Measurements from ENCODE around the gene RCCD1. TPM values are rescaled to one million over a fixed set of nuclear protein-coding genes. Genes with fewer than 3 reads are reported as not detected.

Gene RCCD1
- total and polyA plus RNA-seq, 2 of the 8 experiments (the other 6 are each of a cell fraction or from before 2014, with no cell fraction given): 9.9 to 18.8 TPM

- Histone ChIP-seq H2BK12ac (ENCODE audit: low read depth, low read length) (no peak overlapping the region), H3K4me1 (replicated peaks in 1 of 4; ENCODE audit: control insufficient read depth in 3 of 4, insufficient read depth in 4 of 4, low read length in 3 of 4) (no peaks in the 10 kb centered on the region), H4K20me1 (replicated peaks in 1 of 2; ENCODE audit: control insufficient read depth in 1 of 2, insufficient read depth in 2 of 2, low read length in 2 of 2) (peaks cover 2 to 4% of the 10 kb centered on the region in 2 experiments), H2BK20ac (ENCODE audit: low read length) (no peak overlapping the region), H3K23me2 (ENCODE audit: low read depth, low read length) (no peaks in the 10 kb centered on the region), H2BK120ac (replicated peaks; ENCODE audit: low read depth, low read length) (no peak overlapping the region), H3K18ac (ENCODE audit: extremely low read depth, low read length) (no peak overlapping the region), H4K8ac (ENCODE audit: extremely low read depth, insufficient read depth, low read length) (peak overlapping the region; percentile 14; the same call in 1 of the 2 replicates), H2BK5ac (ENCODE audit: low read depth, low read length) (no peak overlapping the region), H2BK15ac (ENCODE audit: low read length) (no peak overlapping the region), H2AFZ (ENCODE audit: low read length) (no peak overlapping the region), H4K5ac (ENCODE audit: insufficient read length, low read depth, low read length) (no peak overlapping the region), H3K79me2 (ENCODE audit: control insufficient read depth in 1 of 2, insufficient read depth in 2 of 2, low read length in 2 of 2) (no peaks in the 10 kb centered on the region), H3K14ac (ENCODE audit: insufficient read length) (no peak overlapping the region), H3K79me1 (ENCODE audit: low read depth, low read length) (no peaks in the 10 kb centered on the region), H3K4me2 (ENCODE audit: insufficient read depth in 1 of 2, low read depth in 2 of 2, low read length in 2 of 2) (no peak overlapping the region), H3K27ac (ENCODE audit: low read depth, low read length) (no peak overlapping the region), H3K4ac (replicated peaks; ENCODE audit: insufficient read length, low read depth, low read length) (no peak overlapping the region), H3K9ac (replicated peaks in 1 of 4; ENCODE audit: extremely low read depth in 1 of 4, low read depth in 3 of 4, low read length in 3 of 4) (no peak overlapping the region), H3K27me3 (replicated peaks in 1 of 4; ENCODE audit: control insufficient read depth in 3 of 4, extremely low read depth in 1 of 4, insufficient read depth in 3 of 4, low read length in 3 of 4) (no peaks in the 10 kb centered on the region), H2AK5ac (ENCODE audit: low read depth, low read length) (no peak overlapping the region), H3K23ac (ENCODE audit: insufficient read length) (no peak overlapping the region), H4K91ac (replicated peaks; ENCODE audit: insufficient read length, low read length) (no peak overlapping the region), H3K9me3 (ENCODE audit: insufficient read depth in 2 of 2, low read depth in 1 of 2, low read length in 1 of 2) (no peaks in the 10 kb centered on the region), H3K36me3 (ENCODE audit: control insufficient read depth in 2 of 4, insufficient read depth in 4 of 4, low read length in 3 of 4) (peaks cover 19 to 78% (median 44%) of the 10 kb centered on the region in 4 experiments), H3K4me3 (ENCODE audit: extremely low read depth in 1 of 4, insufficient read depth in 2 of 4, low read depth in 3 of 4, low read length in 4 of 4) (no peak overlapping the region), H3K56ac (replicated peaks; ENCODE audit: insufficient read length, low read depth, low read length) (no peak overlapping the region)
- 94% methylated on average over 16 of the region's 16 CpGs; no CpG with 5 or more reads in 1 of the 2 experiments for WGBS, 2 experiments (ENCODE audit: extremely low coverage in 1 of 2, insufficient coverage in 1 of 2, insufficient read length in 1 of 2, insufficient replicate concordance in 2 of 2, low coverage in 1 of 2, low lambda C conversion rate in 2 of 2, missing lambda C conversion rate in 1 of 2)
- CTCF ChIA-PET (ENCODE audit: partially characterized antibody): interaction anchor here (0.9 to 20.7 kb wide), 4 partner anchors 7 to 144 kb away, joined by 3 to 306 read pairs (median 154); partner anchors contain the start of genes HDDC3, RCCD1 and UNC45A
- TF ChIP-seq KDM4A (IDR thresholded peaks at IDR 0.05; ENCODE audit: low read depth, low read length, severe bottlenecking) (no peak), TAF7 (optimal IDR thresholded peaks at IDR 0.05; ENCODE audit: borderline replicate concordance, low read depth, low read length) (no peak), MAFK (IDR thresholded peaks at IDR 0.05; ENCODE audit: low read depth, low read length) (no peak), RXRA (IDR thresholded peaks at IDR 0.05; ENCODE audit: insufficient read depth, low read depth, low read length) (no peak), CBX8 (IDR thresholded peaks at IDR 0.05; ENCODE audit: borderline replicate concordance, low read depth, low read length) (no peak)
- FAIRE-seq (no peak), DNase-seq (ENCODE audit: low read depth in 1 of 2, low spot score in 2 of 2) (no peak)
- POLR2A ChIA-PET (ENCODE audit: partially characterized antibody): interaction anchor here (0.5 to 0.8 kb wide), 2 partner anchors 15 to 46 kb away, joined by 3 read pairs; no protein-coding TSS in a partner anchor
Measured at GRCh38 chr15:90946538-90946937, 8.1 kb upstream of the RCCD1 start.

Measured in H1 (cell line).